Esophagus muscularis mucosa (tissue), 4 donors: Measurements from ENCODE around the gene CSMD2. TPM values are rescaled to one million over a fixed set of nuclear protein-coding genes. Genes with fewer than 3 reads are reported as not detected.
"Not testable (repeated sequence)": the region's sequence is repeated elsewhere in the genome, so short reads cannot be mapped to it uniquely, and the experiment has no call there.

Experiments
- DNase-seq: peaks from one replicate; pipeline ENCODE4 v3.0.0-alpha.2; 2017; ENCODE audit errors: extremely low spot score
- H3K27ac ChIP-seq, 4 donors: fragments of 200-600 bp; sonication (generic); replicated peaks in 1 of 4; 1 replicate in 3 of 4; 2 replicates in 1 of 4; pipeline ENCODE4 v1.5.1; 2016 to 2019; ENCODE audit warnings: mild to moderate bottlenecking in 1 of 4
- H3K27me3 ChIP-seq, 4 donors: fragments of 200-600 bp; sonication (generic); one replicate each; pipeline versions ENCODE4 v1.5.1 to v1.6.0; 2016 to 2019
- H3K36me3 ChIP-seq, 4 donors: fragments of 200-600 bp; sonication (generic); one replicate each; pipeline ENCODE4 v1.5.1; 2016 to 2019
- H3K4me1 ChIP-seq, 4 donors: fragments of 200-600 bp; sonication (generic); one replicate each; pipeline ENCODE4 v1.5.1; 2016 to 2019
- H3K4me3 ChIP-seq, 4 donors: fragments of 200-600 bp; sonication (generic); 1 replicate in 2 of 4; 2 replicates in 2 of 4; pipeline ENCODE4 v1.5.1; 2016 to 2019; ENCODE audit warnings: mild to moderate bottlenecking in 4 of 4, moderate library complexity in 1 of 4
- H3K9me3 ChIP-seq, 4 donors: fragments of 200-600 bp; sonication (generic); 1 replicate in 3 of 4; 2 replicates in 1 of 4; pipeline ENCODE4 v1.5.1; 2016 to 2019
- CTCF ChIP-seq, 3 experiments: fragments of 200-600 bp in 2 of 3; fragments of 450-650 bp in 1 of 3; sonication (generic) in 2 of 3; IDR thresholded peaks; one replicate each; pipeline ENCODE4 v1.5.1; 2017 to 2019; ENCODE audit warnings: antibody characterized with exemption in 3 of 3, mild to moderate bottlenecking in 2 of 3, moderate library complexity in 1 of 3
- EP300 ChIP-seq: sonication (generic); formaldehyde crosslinking; IDR thresholded peaks from one replicate; pipeline ENCODE4 v1.6.1; 2017; ENCODE audit warnings: antibody characterized with exemption
- POLR2A ChIP-seq: fragments of 450-650 bp; IDR thresholded peaks from one replicate; pipeline ENCODE4 v1.6.1; 2017; ENCODE audit warnings: antibody characterized with exemption, moderate library complexity, mild to moderate bottlenecking, low read depth
- POLR2AphosphoS5 ChIP-seq, 2 donors: sonication (generic); formaldehyde crosslinking; IDR thresholded peaks; one replicate each; pipeline ENCODE4 v1.6.1; 2017; ENCODE audit warnings: antibody characterized with exemption in 2 of 2
- WGBS: methylation state at CpG from one replicate; pipeline ENCODE4 v1.1.5; 2018; 5-methylcytosine and 5-hydroxymethylcytosine counted together
- intact Hi-C: fragments of 100-400 bp; cut with DNase I; formaldehyde crosslinking; loops from one replicate; pipeline ENCODE4 v1.15.1; 2023
- total RNA-seq, 4 donors: library from RNA; depleted of rRNA; stranded (reverse); fragments of >200 nt; gene quantifications; one replicate each; pipeline versions ENCODE4 v1.1.0 to v1.2.1, GENCODE V29; 2016

Gene CSMD2
- total RNA-seq, 4 donors from 2014 or later, result 0.26 to 0.75 (median 0.37) TPM

GRCh38 chr1:33512226-33513011 lies 652.6 kb downstream of the CSMD2 start:
- no peaks in the 10 kb centered on the region for H3K9me3 ChIP-seq
- no peak for DNase-seq
- WGBS, result 76% methylated on average over 6 of the region's 6 CpGs
- H3K4me1 ChIP-seq, result peaks cover 0 to 3% (median 0%) of the 10 kb centered on the region in 4 donors
- H3K36me3 ChIP-seq, result no peaks in the 10 kb centered on the region
- intact Hi-C loops, result no loop called here
- H3K4me3 ChIP-seq, result no peak overlapping the region
- no peaks in the 10 kb centered on the region for H3K27me3 ChIP-seq
- TF ChIP-seq POLR2AphosphoS5 (IDR thresholded peaks at IDR 0.05), result no peak
- no peak for TF ChIP-seq POLR2A
- TF ChIP-seq CTCF (IDR thresholded peaks at IDR 0.05), result no peak
- TF ChIP-seq EP300, result no peak
- no peak overlapping the region for H3K27ac ChIP-seq

DNA sequence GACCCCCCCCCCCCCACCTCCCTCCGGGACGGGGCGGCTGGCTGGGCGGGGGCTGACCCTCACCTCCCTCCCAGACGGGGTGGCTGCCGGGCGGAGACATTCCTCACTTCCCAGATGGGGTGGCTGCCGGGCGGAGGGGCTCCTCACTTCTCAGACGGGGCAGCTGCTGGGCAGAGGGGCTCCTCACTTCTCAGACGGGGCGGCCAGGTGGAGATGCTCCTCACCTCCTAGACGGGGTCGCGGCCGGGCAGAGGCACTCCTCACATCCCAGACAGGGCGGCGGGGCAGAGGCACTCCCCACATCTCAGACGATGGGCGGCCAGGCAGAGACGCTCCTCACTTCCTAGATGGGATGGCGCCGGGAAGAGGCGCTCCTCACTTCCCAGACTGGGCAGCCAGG lies 655.8 kb downstream of the CSMD2 start:
- H3K4me1 ChIP-seq, H3K4me3 ChIP-seq, H3K27ac ChIP-seq, H3K36me3 ChIP-seq, intact Hi-C loops, DNase-seq, H3K9me3 ChIP-seq, H3K27me3 ChIP-seq: not testable (repeated sequence)
- 97% methylated on average over 17 of the region's 24 CpGs for WGBS

DNA sequence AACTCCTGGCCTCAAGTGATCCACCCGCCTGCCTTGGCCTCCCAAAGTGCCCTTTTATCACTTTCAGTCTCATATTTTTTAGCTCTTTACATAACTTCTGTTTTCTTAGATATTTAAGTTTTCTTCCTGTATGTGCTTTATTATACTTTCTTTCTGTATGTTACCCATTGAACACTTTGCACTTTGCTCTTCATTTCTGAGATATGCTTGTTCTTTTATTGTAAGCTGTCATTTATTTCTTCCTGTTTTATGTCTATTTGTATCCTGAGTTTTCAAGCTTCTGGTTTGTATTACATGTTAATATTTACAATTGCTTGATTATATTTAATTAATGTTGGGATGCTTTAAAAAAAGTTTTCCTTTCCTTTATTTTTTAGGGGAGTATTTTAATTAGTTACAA lies 656.9 kb downstream of the CSMD2 start:
- H3K4me3 ChIP-seq, result no peak overlapping the region
- no peaks in the 10 kb centered on the region for H3K4me1 ChIP-seq
- H3K27me3 ChIP-seq, result no peaks in the 10 kb centered on the region
- DNase-seq, result no peak
- no peaks in the 10 kb centered on the region for H3K36me3 ChIP-seq
- H3K27ac ChIP-seq, result no peak overlapping the region
- H3K9me3 ChIP-seq, result no peaks in the 10 kb centered on the region
- intact Hi-C loops, result no loop called here
- TF ChIP-seq EP300, result no peak
- TF ChIP-seq POLR2A, result no peak
- TF ChIP-seq POLR2AphosphoS5 (IDR thresholded peaks at IDR 0.05), result no peak
- no peak for TF ChIP-seq CTCF (IDR thresholded peaks at IDR 0.05)
- 88% methylated on average over 1 of the region's 1 CpG for WGBS

DNA sequence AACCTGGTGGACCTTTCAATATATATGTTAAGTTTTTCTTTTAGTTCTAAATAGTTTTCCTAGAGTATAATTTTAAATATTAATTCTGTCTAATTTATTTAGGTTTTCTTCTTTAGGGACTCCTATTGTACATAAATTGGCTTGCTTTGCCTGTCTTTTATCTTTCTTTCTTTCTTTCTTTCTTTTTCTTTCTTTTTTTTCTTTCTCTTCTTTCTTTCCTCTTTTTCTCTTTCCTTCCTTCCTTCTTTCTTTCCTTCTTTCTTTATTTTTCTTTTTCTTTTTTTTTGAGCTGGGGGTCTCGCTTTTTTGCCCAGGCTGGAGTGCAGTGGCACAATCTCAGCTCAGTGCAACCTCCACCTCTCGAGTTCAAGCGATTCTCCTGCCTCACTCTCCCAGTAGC lies 657.4 kb downstream of the CSMD2 start:
- no peaks in the 10 kb centered on the region for H3K9me3 ChIP-seq
- DNase-seq, result no peak
- intact Hi-C loops, result no loop called here
- no peaks in the 10 kb centered on the region for H3K4me1 ChIP-seq
- TF ChIP-seq POLR2A (no peak), CTCF (IDR thresholded peaks at IDR 0.05) (no peak)
- 96% methylated on average over 3 of the region's 3 CpGs for WGBS
- no peaks in the 10 kb centered on the region for H3K27me3 ChIP-seq
- H3K27ac ChIP-seq, result no peak overlapping the region
- no peaks in the 10 kb centered on the region for H3K36me3 ChIP-seq
- H3K4me3 ChIP-seq, result no peak overlapping the region

- Histone ChIP-seq H3K4me3 (no peak overlapping the region), H3K36me3 (no peaks in the 10 kb centered on the region), H3K27me3 (no peaks in the 10 kb centered on the region), H3K27ac (no peak overlapping the region), H3K4me1 (no peaks in the 10 kb centered on the region), H3K9me3 (peaks cover 0 to 4% (median 0%) of the 10 kb centered on the region in 4 donors)
- TF ChIP-seq POLR2A (no peak), EP300 (no peak), CTCF (IDR thresholded peaks at IDR 0.05) (no peak), POLR2AphosphoS5 (IDR thresholded peaks at IDR 0.05) (no peak)
- intact Hi-C loops, result no loop called here
- 81% methylated on average over 1 of the region's 1 CpG for WGBS
- no peak for DNase-seq
Measured at GRCh38 chr1:33503506-33503905, 661.5 kb downstream of the CSMD2 start.
